ENCODE data around the gene DDX54. TPM values are rescaled to one million over a fixed set of nuclear protein-coding genes. Genes with fewer than 3 reads are reported as not detected.

The DDX54 gene
- total RNA-seq, 2 donors from 2014 or later = 68.1 to 69.0 TPM

DNA sequence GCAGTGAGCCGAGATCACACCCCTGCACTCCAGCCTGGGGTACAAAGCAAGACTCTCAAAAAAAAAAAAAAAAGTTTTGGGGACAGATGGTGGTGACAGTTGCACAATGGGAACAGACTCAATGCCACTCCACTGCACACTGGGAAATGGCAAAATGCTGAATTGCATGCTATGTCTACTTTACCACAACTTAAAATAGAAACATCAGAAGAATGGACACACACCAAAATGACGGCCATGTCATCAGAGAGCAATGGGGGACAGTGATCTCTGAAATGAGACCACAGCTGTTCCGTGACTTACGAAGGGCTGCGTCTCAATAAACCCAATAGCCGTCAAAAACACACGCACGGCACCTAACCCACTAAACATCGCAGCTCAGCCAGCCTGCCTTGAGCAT, 13.7 kb downstream of the DDX54 start:
- 96 to 98% methylated on average over 5 to 9 of the region's 9 CpGs for whole genome bisulfite sequencing, 2 experiments (ENCODE audit: insufficient coverage in 1 of 2, insufficient read length in 1 of 2)
- Histone ChIP-seq H3K27ac (ENCODE audit: low read depth, low read length) (no peak overlapping the region), H3K9me3 (ENCODE audit: control insufficient read depth, low read length) (no peaks in the 10 kb centered on the region), H3K9ac (ENCODE audit: extremely low read depth, low read length, poor library complexity, severe bottlenecking) (no peak overlapping the region), H3K4me3 (ENCODE audit: low read length) (no peak overlapping the region), H3K27me3 (ENCODE audit: control insufficient read depth, insufficient read depth, low read length, poor library complexity, severe bottlenecking) (no peaks in the 10 kb centered on the region), H3K4me1 (ENCODE audit: control insufficient read depth, insufficient read depth, low read length) (no peaks in the 10 kb centered on the region), H3K36me3 (ENCODE audit: control insufficient read depth, insufficient read depth, low read length) (peaks cover 64% of the 10 kb centered on the region)
- Mint-ChIP-seq H3K36me3 (ENCODE audit: low read depth) (peaks cover 71% of the 10 kb centered on the region), H3K27me3 (ENCODE audit: insufficient read depth) (no peaks in the 10 kb centered on the region), H3K4me1 (no peaks in the 10 kb centered on the region), H3K27ac (no peak overlapping the region), H3K4me3 (no peak overlapping the region), H3K9me3 (no peaks in the 10 kb centered on the region)
- TF ChIP-seq CTCF (conservative IDR thresholded peaks at IDR 0.05) = no peak
- no peak for DNase-seq

GRCh38 chr12:113170926-113171325, 14.4 kb downstream of the DDX54 start:
- Mint-ChIP-seq H3K4me1 (no peaks in the 10 kb centered on the region), H3K4me3 (no peak overlapping the region), H3K36me3 (ENCODE audit: low read depth) (peaks cover 72% of the 10 kb centered on the region), H3K9me3 (no peaks in the 10 kb centered on the region), H3K27ac (no peak overlapping the region), H3K27me3 (ENCODE audit: insufficient read depth) (no peaks in the 10 kb centered on the region)
- no peaks in the 10 kb centered on the region for H3K9me3 ChIP-seq (ENCODE audit: control insufficient read depth, low read length)
- no peak overlapping the region for H3K9ac ChIP-seq (ENCODE audit: extremely low read depth, low read length, poor library complexity, severe bottlenecking)
- H3K27me3 ChIP-seq (ENCODE audit: control insufficient read depth, insufficient read depth, low read length, poor library complexity, severe bottlenecking) = no peaks in the 10 kb centered on the region
- H3K4me1 ChIP-seq (ENCODE audit: control insufficient read depth, insufficient read depth, low read length) = no peaks in the 10 kb centered on the region
- H3K36me3 ChIP-seq (ENCODE audit: control insufficient read depth, insufficient read depth, low read length) = peaks cover 69% of the 10 kb centered on the region
- no peak for DNase-seq
- H3K27ac ChIP-seq (ENCODE audit: low read depth, low read length) = no peak overlapping the region
- TF ChIP-seq CTCF (conservative IDR thresholded peaks at IDR 0.05) = no peak
- WGBS, 2 experiments (ENCODE audit: insufficient coverage in 1 of 2, insufficient read length in 1 of 2) = 95 to 100% methylated on average over 2 to 4 of the region's 4 CpGs
- no peak overlapping the region for H3K4me3 ChIP-seq (ENCODE audit: low read length)

GRCh38 chr12:113170457-113170856, 14.8 kb downstream of the DDX54 start:
- DNase-seq = no peak
- Histone ChIP-seq H3K9ac (ENCODE audit: extremely low read depth, low read length, poor library complexity, severe bottlenecking) (no peak overlapping the region), H3K27me3 (ENCODE audit: control insufficient read depth, insufficient read depth, low read length, poor library complexity, severe bottlenecking) (no peaks in the 10 kb centered on the region), H3K36me3 (ENCODE audit: control insufficient read depth, insufficient read depth, low read length) (peaks cover 73% of the 10 kb centered on the region), H3K4me1 (ENCODE audit: control insufficient read depth, insufficient read depth, low read length) (no peaks in the 10 kb centered on the region), H3K4me3 (ENCODE audit: low read length) (no peak overlapping the region), H3K27ac (ENCODE audit: low read depth, low read length) (no peak overlapping the region), H3K9me3 (ENCODE audit: control insufficient read depth, low read length) (no peaks in the 10 kb centered on the region)
- 90 to 93% methylated on average over 3 of the region's 5 CpGs for WGBS, 2 experiments (ENCODE audit: insufficient coverage in 1 of 2, insufficient read length in 1 of 2)
- no peak overlapping the region for H3K4me3 Mint-ChIP-seq
- TF ChIP-seq CTCF (conservative IDR thresholded peaks at IDR 0.05) = no peak
- H3K36me3 Mint-ChIP-seq (ENCODE audit: low read depth) = peaks cover 72% of the 10 kb centered on the region
- no peaks in the 10 kb centered on the region for H3K4me1 Mint-ChIP-seq
- H3K9me3 Mint-ChIP-seq = no peaks in the 10 kb centered on the region
- H3K27me3 Mint-ChIP-seq (ENCODE audit: insufficient read depth) = no peaks in the 10 kb centered on the region
- no peak overlapping the region for H3K27ac Mint-ChIP-seq

Data from endodermal cell (in vitro differentiated cells).